Measurements from ENCODE around the gene PAOX. TPM values are rescaled to one million over a fixed set of nuclear protein-coding genes. Genes with fewer than 3 reads are reported as not detected.

The PAOX gene
- total RNA-seq, 4 donors from 2014 or later, result 15.3 to 26.7 (median 18.4) TPM

DNA sequence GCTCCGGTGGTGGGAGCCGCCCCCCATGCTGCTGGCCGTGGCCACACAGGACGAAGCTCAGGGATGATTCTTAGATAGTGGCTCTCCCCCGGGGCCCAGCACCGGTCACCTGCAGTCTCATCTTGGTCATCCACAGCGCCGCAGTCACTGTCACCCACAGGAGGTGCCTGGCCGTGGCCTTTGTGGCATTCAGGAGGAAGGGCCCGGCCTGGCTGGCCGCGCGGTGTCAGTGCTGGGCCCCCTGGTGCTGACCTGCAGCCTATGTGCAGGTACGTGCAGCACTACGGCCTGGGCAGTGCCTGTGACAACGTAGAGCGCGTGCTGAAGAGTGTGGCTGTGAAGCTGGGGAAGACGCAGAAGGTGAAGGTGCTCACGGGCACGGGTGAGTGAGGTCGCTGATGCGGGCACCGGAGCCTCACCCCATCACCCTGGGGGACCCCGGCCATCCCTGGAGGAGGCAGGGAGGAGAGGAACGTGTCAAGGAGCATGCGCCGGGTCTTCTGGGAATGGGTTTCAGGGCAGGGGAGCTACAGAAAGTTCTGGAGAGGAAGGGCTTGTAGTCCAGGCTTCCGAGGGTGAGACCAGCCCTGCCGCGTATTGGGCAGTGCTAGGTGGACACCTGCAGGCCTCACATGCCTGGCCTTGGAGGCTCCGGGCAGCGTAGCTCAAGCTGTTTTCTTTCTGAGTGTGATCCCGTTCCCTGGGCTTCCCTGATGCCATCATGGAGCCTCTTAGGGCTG lies 40.3 kb downstream of the PAOX start:
- Histone ChIP-seq H3K36me3 (peaks cover 0 to 61% (median 0%) of the 10 kb centered on the region in 3 donors), H3K4me1 (peaks cover 0 to 13% (median 0%) of the 10 kb centered on the region in 4 donors), H3K4me3 (no peak overlapping the region), H3K27ac (no peak overlapping the region), H3K27me3 (peaks cover 0 to 12% of the 10 kb centered on the region in 2 donors), H3K9me3 (no peaks in the 10 kb centered on the region)
- 88 to 92% methylated on average over 32 to 33 of the region's 34 CpGs for WGBS, 2 donors
- DNase-seq (ENCODE audit: low spot score in 2 of 2), result no peak
- TF ChIP-seq EP300 (IDR thresholded peaks at IDR 0.05), result no peak
- TF ChIP-seq, protein P1, sequence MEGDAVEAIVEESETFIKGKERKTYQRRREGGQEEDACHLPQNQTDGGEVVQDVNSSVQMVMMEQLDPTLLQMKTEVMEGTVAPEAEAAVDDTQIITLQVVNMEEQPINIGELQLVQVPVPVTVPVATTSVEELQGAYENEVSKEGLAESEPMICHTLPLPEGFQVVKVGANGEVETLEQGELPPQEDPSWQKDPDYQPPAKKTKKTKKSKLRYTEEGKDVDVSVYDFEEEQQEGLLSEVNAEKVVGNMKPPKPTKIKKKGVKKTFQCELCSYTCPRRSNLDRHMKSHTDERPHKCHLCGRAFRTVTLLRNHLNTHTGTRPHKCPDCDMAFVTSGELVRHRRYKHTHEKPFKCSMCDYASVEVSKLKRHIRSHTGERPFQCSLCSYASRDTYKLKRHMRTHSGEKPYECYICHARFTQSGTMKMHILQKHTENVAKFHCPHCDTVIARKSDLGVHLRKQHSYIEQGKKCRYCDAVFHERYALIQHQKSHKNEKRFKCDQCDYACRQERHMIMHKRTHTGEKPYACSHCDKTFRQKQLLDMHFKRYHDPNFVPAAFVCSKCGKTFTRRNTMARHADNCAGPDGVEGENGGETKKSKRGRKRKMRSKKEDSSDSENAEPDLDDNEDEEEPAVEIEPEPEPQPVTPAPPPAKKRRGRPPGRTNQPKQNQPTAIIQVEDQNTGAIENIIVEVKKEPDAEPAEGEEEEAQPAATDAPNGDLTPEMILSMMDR (IDR thresholded peaks at IDR 0.05), result no peak
- TF ChIP-seq POLR2A (IDR thresholded peaks at IDR 0.05), result no peak

DNA sequence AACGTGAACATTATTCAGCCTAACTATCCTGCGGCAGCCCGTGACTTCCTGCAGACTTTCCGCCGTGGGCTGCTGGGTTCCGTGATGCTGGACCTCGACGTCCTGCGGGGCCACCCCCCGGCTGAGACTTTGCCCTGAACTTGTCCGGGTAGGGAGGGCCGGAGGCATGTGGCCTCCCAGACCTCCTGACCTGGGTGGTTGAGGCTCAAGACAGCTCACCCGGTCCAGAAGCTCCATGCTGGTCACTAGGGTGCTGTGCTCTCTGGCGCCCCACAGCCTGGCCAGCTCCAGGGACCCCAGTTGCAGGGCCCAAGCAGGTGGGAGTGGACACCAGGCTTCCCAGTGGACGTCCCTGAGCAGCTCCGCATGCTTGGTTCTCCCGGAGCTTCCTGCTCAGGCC lies 41.0 kb downstream of the PAOX start:
- Histone ChIP-seq H3K27me3 (peaks cover 0 to 12% of the 10 kb centered on the region in 2 donors), H3K9me3 (no peaks in the 10 kb centered on the region), H3K36me3 (peaks cover 0 to 55% (median 0%) of the 10 kb centered on the region in 3 donors), H3K4me1 (peaks cover 0 to 13% (median 0%) of the 10 kb centered on the region in 4 donors), H3K27ac (no peak overlapping the region), H3K4me3 (no peak overlapping the region)
- no peak for DNase-seq (ENCODE audit: low spot score in 2 of 2)
- TF ChIP-seq, protein P1 (IDR thresholded peaks at IDR 0.05), result no peak
- no peak for TF ChIP-seq EP300 (IDR thresholded peaks at IDR 0.05)
- TF ChIP-seq POLR2A (IDR thresholded peaks at IDR 0.05), result no peak
- WGBS, 2 donors, result 83 to 95% methylated on average over 13 to 15 of the region's 17 CpGs

DNA sequence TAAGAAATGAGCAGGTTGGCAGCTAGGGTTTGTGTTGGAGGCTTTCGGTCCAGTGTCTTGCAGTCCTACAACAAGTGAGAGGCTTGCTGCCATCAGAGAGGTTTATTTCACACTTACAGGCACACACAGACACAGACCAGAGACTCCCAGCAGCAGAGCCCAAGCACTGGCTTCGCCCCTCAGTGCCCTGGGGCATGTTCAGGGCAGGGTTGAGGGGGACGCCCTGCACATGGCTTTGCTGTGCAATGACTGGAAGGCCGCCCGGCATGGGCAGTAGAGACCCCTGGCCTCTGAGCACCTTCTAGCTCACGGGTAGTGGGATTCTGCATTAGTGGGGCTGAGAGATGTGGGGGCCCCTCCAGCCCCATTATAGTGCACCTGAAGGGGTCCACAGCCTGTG lies 41.5 kb downstream of the PAOX start:
- Histone ChIP-seq H3K36me3 (peaks cover 0 to 49% (median 0%) of the 10 kb centered on the region in 3 donors), H3K27ac (no peak overlapping the region), H3K27me3 (peaks cover 0 to 12% of the 10 kb centered on the region in 2 donors), H3K4me3 (no peak overlapping the region), H3K4me1 (peaks cover 0 to 13% (median 0%) of the 10 kb centered on the region in 4 donors), H3K9me3 (no peaks in the 10 kb centered on the region)
- no peak for DNase-seq (ENCODE audit: low spot score in 2 of 2)
- 79 to 84% methylated on average over 6 of the region's 6 CpGs for WGBS, 2 donors
- TF ChIP-seq EP300 (IDR thresholded peaks at IDR 0.05) (no peak), POLR2A (IDR thresholded peaks at IDR 0.05) (no peak)
- TF ChIP-seq, protein P1 (IDR thresholded peaks at IDR 0.05), result no peak

DNA sequence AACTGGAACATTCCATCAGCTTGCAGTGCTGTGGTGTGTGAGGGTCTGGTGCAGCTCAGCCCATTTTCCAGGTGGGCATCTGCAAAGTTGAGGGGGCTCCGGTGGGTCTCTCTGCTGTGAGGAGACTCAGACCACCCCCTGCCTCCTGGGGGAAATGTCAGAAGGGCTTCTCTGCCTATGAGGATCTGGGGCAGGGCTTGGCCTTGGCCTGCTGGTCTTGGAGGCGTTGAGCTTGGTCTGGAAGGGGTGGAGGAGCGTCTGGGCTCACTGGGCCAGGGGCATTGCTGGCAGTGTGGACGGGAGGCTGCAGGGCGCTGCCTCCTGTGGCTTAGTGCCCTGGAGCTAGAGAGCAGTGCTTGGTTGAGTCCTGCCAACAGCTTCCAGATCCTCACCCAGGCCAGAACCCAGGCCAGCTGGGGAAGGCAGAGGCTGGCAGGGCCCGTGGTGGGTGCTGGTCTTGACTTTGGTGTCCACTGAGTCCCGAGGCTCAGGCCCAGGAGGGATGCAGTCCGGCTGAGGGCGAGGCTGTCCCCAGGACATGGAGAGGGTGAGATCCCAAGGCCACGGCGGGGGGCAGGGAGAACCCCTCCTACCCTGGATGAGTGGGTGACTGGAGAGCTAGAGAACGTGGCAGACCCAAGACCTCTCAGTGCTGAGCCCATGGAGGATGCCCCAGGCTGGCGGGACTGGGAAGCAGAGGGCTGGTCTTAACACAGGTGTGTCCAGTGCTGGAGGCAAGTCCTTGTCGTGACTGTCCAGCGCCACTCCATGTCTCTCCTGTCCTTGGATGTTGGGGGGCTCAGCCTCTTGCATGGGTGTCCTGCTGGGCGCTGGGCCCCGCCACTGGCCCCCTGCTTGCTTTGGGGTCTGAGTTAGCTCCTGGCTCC lies 42.5 kb downstream of the PAOX start:
- DNase-seq (ENCODE audit: low spot score in 2 of 2), result no peak
- WGBS, 2 donors, result 80 to 88% methylated on average over 15 of the region's 17 CpGs
- Histone ChIP-seq H3K9me3 (no peaks in the 10 kb centered on the region), H3K27me3 (peaks cover 0 to 12% of the 10 kb centered on the region in 2 donors), H3K4me3 (no peak overlapping the region), H3K36me3 (peaks cover 0 to 42% (median 0%) of the 10 kb centered on the region in 3 donors), H3K27ac (no peak overlapping the region), H3K4me1 (peaks cover 0 to 13% (median 0%) of the 10 kb centered on the region in 4 donors)
- TF ChIP-seq, protein P1 (IDR thresholded peaks at IDR 0.05), result no peak
- TF ChIP-seq POLR2A (IDR thresholded peaks at IDR 0.05) (no peak), EP300 (IDR thresholded peaks at IDR 0.05) (no peak)
